T-cell (primary cell): Measurements from ENCODE around the gene SSBP4. TPM values are rescaled to one million over a fixed set of nuclear protein-coding genes. Genes with fewer than 3 reads are reported as not detected.

Source experiments
- ATAC-seq, 4 experiments: fragments of 200-7000 bp in 3 of 4; fragments of 150-1000 bp in 1 of 4; cut with Tn5 transposase; replicated peaks in 1 of 4; 1 replicate in 3 of 4; 2 replicates in 1 of 4; pipeline ENCODE4 v1.10.0; 2021; ENCODE audit warnings: moderate library complexity in 3 of 4, mild to moderate bottlenecking in 2 of 4, moderate number of reproducible peaks in 1 of 4
- CTCF ChIA-PET, 2 donors: fragments of 300-600 bp; sonication (Branson Sonifier 250); formaldehyde crosslinking; loops; one replicate each; lab custom pipeline; 2022; ENCODE audit warnings: antibody characterized with exemption in 2 of 2; lab: Charles Lee
- POLR2A ChIA-PET, 2 donors: fragments of 300-600 bp; sonication (Branson Sonifier 250); formaldehyde crosslinking; loops; one replicate each; lab custom pipeline; 2022; ENCODE audit warnings: antibody characterized with exemption in 2 of 2; lab: Charles Lee
- DNase-seq, 35 experiments: peaks; one replicate each; pipeline versions ENCODE4 v3.0.0 to v3.0.0-alpha.2; 2013 to 2023
- H3K27ac ChIP-seq: one replicate; pipeline ENCODE4 v1.5.1; 2013; ENCODE audit warnings: low read length
- H3K27me3 ChIP-seq, 2 experiments: replicated peaks in 1 of 2; 1 replicate in 1 of 2; 2 replicates in 1 of 2; pipeline versions ENCODE4 v1.6.1 to v1.7.0; 2013; ENCODE audit warnings: low read length in 1 of 2, mixed read lengths in 1 of 2; ENCODE audit not compliant: control insufficient read depth in 2 of 2, insufficient read depth in 2 of 2; ENCODE audit errors: extremely low read depth in 1 of 2
- H3K36me3 ChIP-seq, 2 donors: 1 replicate in 1 of 2; 2 replicates in 1 of 2; pipeline versions ENCODE4 v1.6.1 to v1.7.0; 2013; ENCODE audit warnings: low read length in 1 of 2; ENCODE audit not compliant: control insufficient read depth in 2 of 2, insufficient read depth in 1 of 2; ENCODE audit errors: extremely low read depth in 1 of 2
- H3K4me1 ChIP-seq, 2 experiments: 1 replicate in 1 of 2; 2 replicates in 1 of 2; pipeline versions ENCODE4 v1.6.1 to v1.7.0; 2013; ENCODE audit warnings: low read length in 2 of 2, mixed read lengths in 1 of 2; ENCODE audit not compliant: insufficient read depth in 2 of 2, control insufficient read depth in 1 of 2; ENCODE audit errors: extremely low read depth in 1 of 2
- H3K4me3 ChIP-seq, 2 donors: 1 replicate in 1 of 2; 2 replicates in 1 of 2; pipeline versions ENCODE4 v1.5.1 to v1.7.0; 2013; ENCODE audit warnings: mild to moderate bottlenecking in 2 of 2, low read length in 1 of 2, moderate library complexity in 1 of 2; ENCODE audit not compliant: control insufficient read depth in 1 of 2; ENCODE audit errors: extremely low read depth in 1 of 2
- H3K9me3 ChIP-seq: 2 replicates; pipeline ENCODE4 v1.7.0; 2013
- H3K27ac Mint-ChIP-seq, 2 donors: one replicate each; pipeline ENCODE4 v1.8.0; 2020 to 2021; ENCODE audit warnings: mild to moderate bottlenecking in 2 of 2, mixed read lengths in 2 of 2
- H3K27me3 Mint-ChIP-seq, 2 donors: one replicate each; pipeline ENCODE4 v1.8.0; 2021 to 2022; ENCODE audit warnings: mixed read lengths in 2 of 2
- H3K36me3 Mint-ChIP-seq: one replicate; pipeline ENCODE4 v1.8.0; 2021; ENCODE audit warnings: mixed read lengths
- H3K4me1 Mint-ChIP-seq, 3 donors: one replicate each; pipeline ENCODE4 v1.8.0; 2020 to 2022; ENCODE audit warnings: mixed read lengths in 3 of 3, mild to moderate bottlenecking in 1 of 3
- H3K4me3 Mint-ChIP-seq, 3 donors: one replicate each; pipeline ENCODE4 v1.8.0; 2020 to 2022; ENCODE audit warnings: mild to moderate bottlenecking in 3 of 3, mixed read lengths in 3 of 3, moderate library complexity in 3 of 3
- H3K9me3 Mint-ChIP-seq, 3 donors: one replicate each; pipeline ENCODE4 v1.8.0; 2020 to 2022; ENCODE audit warnings: mixed read lengths in 3 of 3
- WGBS: methylation state at CpG from one replicate; pipeline ENCODE4 v1.1.5; 2013; ENCODE audit warnings: missing lambda C conversion rate; ENCODE audit not compliant: insufficient coverage; 5-methylcytosine and 5-hydroxymethylcytosine counted together
- total RNA-seq, 35 experiments: library from RNA in 6 of 35; stranded (reverse) in 6 of 35; fragments of 120-200 nt in 1 of 35; gene quantifications; one replicate each; pipeline versions ENCODE4 v1.2.1 to v1.2.4 and lab custom pipeline; 2013 to 2026

The SSBP4 gene
- total RNA-seq, 5 donors from 2014 or later (not counting 1 experiment from before 2014, with no cell fraction given): 71.3 to 127 (median 102) TPM

- ChIA-PET CTCF (interaction anchor here in 1 of 2 donors (0.6 kb wide), 1 partner anchor 161 kb away, joined by 4 read pairs; no protein-coding TSS in a partner anchor), POLR2A (interaction anchor here (0.6 to 0.7 kb wide), 2 partner anchors 358 to 574 kb away, joined by 4 read pairs; no protein-coding TSS in a partner anchor)
- Mint-ChIP-seq H3K36me3 (no peaks in the 10 kb centered on the region), H3K9me3 (no peaks in the 10 kb centered on the region), H3K27ac (no peak overlapping the region), H3K4me1 (peaks cover 8 to 17% (median 13%) of the 10 kb centered on the region in 3 donors), H3K4me3 (no peak overlapping the region), H3K27me3 (peaks cover 13 to 28% of the 10 kb centered on the region in 2 donors)
- WGBS: 37% methylated on average over 5 of the region's 11 CpGs
- Histone ChIP-seq H3K4me1 (peaks cover 6 to 21% of the 10 kb centered on the region in 2 experiments), H3K4me3 (no peak overlapping the region), H3K9me3 (no peaks in the 10 kb centered on the region), H3K27ac (no peak overlapping the region), H3K27me3 (peaks cover 0 to 73% of the 10 kb centered on the region in 2 experiments), H3K36me3 (no peaks in the 10 kb centered on the region)
- DNase-seq (peak in 1 of 35 experiments; percentile 38), ATAC-seq (no peak)
These were observed 26.8 kb upstream of the SSBP4 start for GRCh38 chr19:18392417-18392816.

GRCh38 chr19:18392926-18393325 lies 26.3 kb upstream of the SSBP4 start:
- CTCF ChIA-PET: no interaction called here
- Histone ChIP-seq H3K36me3 (no peaks in the 10 kb centered on the region), H3K27ac (no peak overlapping the region), H3K9me3 (no peaks in the 10 kb centered on the region), H3K4me1 (peaks cover 5 to 23% of the 10 kb centered on the region in 2 experiments), H3K27me3 (peaks cover 0 to 73% of the 10 kb centered on the region in 2 experiments), H3K4me3 (no peak overlapping the region)
- Mint-ChIP-seq H3K27ac (no peak overlapping the region), H3K9me3 (no peaks in the 10 kb centered on the region), H3K4me1 (peaks cover 7 to 17% (median 14%) of the 10 kb centered on the region in 3 donors), H3K4me3 (no peak overlapping the region), H3K36me3 (no peaks in the 10 kb centered on the region), H3K27me3 (peaks cover 16 to 29% of the 10 kb centered on the region in 2 donors)
- WGBS: no CpG with 5 or more reads among the region's 5 CpGs
- POLR2A ChIA-PET: interaction anchor here in 1 of 2 donors (0.6 kb wide), 1 partner anchor 573 kb away, joined by 4 read pairs; no protein-coding TSS in a partner anchor
- no peak for ATAC-seq
- no peak for DNase-seq

- POLR2A ChIA-PET: no interaction called here
- no peak overlapping the region for H3K4me3 Mint-ChIP-seq
- H3K4me1 Mint-ChIP-seq: peaks cover 3 to 12% (median 9%) of the 10 kb centered on the region in 3 donors
- WGBS: 81% methylated on average over 7 of the region's 7 CpGs
- Histone ChIP-seq H3K27ac (no peak overlapping the region), H3K4me1 (peaks cover 2 to 15% of the 10 kb centered on the region in 2 experiments), H3K36me3 (no peaks in the 10 kb centered on the region), H3K9me3 (no peaks in the 10 kb centered on the region), H3K27me3 (peaks cover 0 to 71% of the 10 kb centered on the region in 2 experiments), H3K4me3 (no peak overlapping the region)
- ATAC-seq (no peak), DNase-seq (no peak)
- H3K36me3 Mint-ChIP-seq: no peaks in the 10 kb centered on the region
- no peak overlapping the region for H3K27ac Mint-ChIP-seq
- no peaks in the 10 kb centered on the region for H3K9me3 Mint-ChIP-seq
- H3K27me3 Mint-ChIP-seq: peaks cover 16 to 33% of the 10 kb centered on the region in 2 donors
- CTCF ChIA-PET: no interaction called here
These were observed 25.4 kb upstream of the SSBP4 start for GRCh38 chr19:18393836-18394235.

GRCh38 chr19:18396471-18397241 lies 22.5 kb upstream of the SSBP4 start:
- Histone ChIP-seq H3K36me3 (no peaks in the 10 kb centered on the region), H3K9me3 (no peaks in the 10 kb centered on the region), H3K4me3 (peak overlapping the region in 1 of 2 donors; percentile 62), H3K27ac (no peak overlapping the region), H3K27me3 (peaks cover 0 to 63% of the 10 kb centered on the region in 2 experiments), H3K4me1 (peaks cover 2 to 14% of the 10 kb centered on the region in 2 experiments)
- H3K4me3 Mint-ChIP-seq: peak overlapping the region in 1 of 3 donors; percentile 43
- H3K27ac Mint-ChIP-seq: no peak overlapping the region
- DNase-seq (no peak), ATAC-seq (no peak)
- H3K27me3 Mint-ChIP-seq: peaks cover 9 to 26% of the 10 kb centered on the region in 2 donors
- no peaks in the 10 kb centered on the region for H3K9me3 Mint-ChIP-seq
- 89% methylated on average over 36 of the region's 37 CpGs for WGBS
- no peaks in the 10 kb centered on the region for H3K36me3 Mint-ChIP-seq
- POLR2A ChIA-PET: no interaction called here
- CTCF ChIA-PET: no interaction called here
- H3K4me1 Mint-ChIP-seq: peaks cover 3 to 10% (median 9%) of the 10 kb centered on the region in 3 donors

GRCh38 chr19:18397242-18398202 lies 21.7 kb upstream of the SSBP4 start, which contains the start of gene LRRC25:
TSS of gene LRRC25 (minus strand) at chr19:18397622. CDS start at chr19:18396963, 659 bp downstream.
- Mint-ChIP-seq H3K27ac (no peak within 1 kb of the TSS), H3K9me3 (no peaks in the 10 kb centered on the region), H3K4me1 (peaks cover 3 to 12% (median 10%) of the 10 kb centered on the region in 3 donors), H3K36me3 (no peaks in the 10 kb centered on the region), H3K4me3 (peak within 1 kb of the TSS in 1 of 3 donors; percentile 43), H3K27me3 (peaks cover 9 to 24% of the 10 kb centered on the region in 2 donors)
- peak in 5 of 35 experiments; percentile 15 to 63 (median 26) for DNase-seq
- no peaks in the 10 kb centered on the region for H3K9me3 ChIP-seq
- no peaks in the 10 kb centered on the region for H3K36me3 ChIP-seq
- ChIA-PET CTCF (interaction anchor here in 1 of 2 donors (0.6 to 0.9 kb wide), 2 partner anchors 17 to 123 kb away, joined by 3 to 7 read pairs; partner anchors contain the start of gene IQCN), POLR2A (no interaction called here)
- no peak within 1 kb of the TSS for H3K27ac ChIP-seq
- H3K4me3 ChIP-seq: peak within 1 kb of the TSS in 1 of 2 donors; percentile 62
- peak in 3 of 4 experiments; percentile 43 to 67 (median 60) for ATAC-seq
- peaks cover 0 to 58% of the 10 kb centered on the region in 2 experiments for H3K27me3 ChIP-seq
- 9% methylated on average over 22 of the region's 33 CpGs for WGBS
- peaks cover 2 to 12% of the 10 kb centered on the region in 2 experiments for H3K4me1 ChIP-seq
